Liver (tissue), 9 donors: Measurements from ENCODE around the gene KLK14. TPM values are rescaled to one million over a fixed set of nuclear protein-coding genes. Genes with fewer than 3 reads are reported as not detected.

Source experiments
- DNase-seq: peaks from one replicate; pipeline ENCODE4 v3.0.0-alpha.2; 2017; ENCODE audit warnings: low spot score
- H3K27ac ChIP-seq, 2 donors: one replicate each; pipeline ENCODE4 v1.7.0; 2013; ENCODE audit warnings: inconsistent platforms in 2 of 2, low read length in 2 of 2, control low read depth in 1 of 2, low read depth in 1 of 2, mild to moderate bottlenecking in 1 of 2
- H3K27me3 ChIP-seq, 4 donors: one replicate each; pipeline versions ENCODE4 v1.6.1 to v1.7.0; 2013; ENCODE audit warnings: low read length in 3 of 4, inconsistent platforms in 1 of 4, mild to moderate bottlenecking in 1 of 4, moderate library complexity in 1 of 4; ENCODE audit not compliant: control insufficient read depth in 4 of 4, insufficient read depth in 4 of 4
- H3K36me3 ChIP-seq, 4 donors: one replicate each; pipeline versions ENCODE4 v1.6.1 to v1.7.0; 2013; ENCODE audit warnings: low read length in 3 of 4, mild to moderate bottlenecking in 3 of 4, low read depth in 1 of 4, moderate library complexity in 1 of 4; ENCODE audit not compliant: control insufficient read depth in 4 of 4, insufficient read depth in 3 of 4
- H3K4me1 ChIP-seq, 4 donors: one replicate each; pipeline versions ENCODE4 v1.6.1 to v1.7.0; 2013; ENCODE audit warnings: low read length in 3 of 4, mild to moderate bottlenecking in 3 of 4, moderate library complexity in 1 of 4; ENCODE audit not compliant: control insufficient read depth in 4 of 4, insufficient read depth in 4 of 4
- H3K4me3 ChIP-seq, 3 donors: one replicate each; pipeline versions ENCODE4 v1.6.1 to v1.7.0; 2013; ENCODE audit warnings: low read length in 3 of 3, control low read depth in 1 of 3, low read depth in 1 of 3, mild to moderate bottlenecking in 1 of 3
- H3K9ac ChIP-seq, 2 donors: one replicate each; pipeline ENCODE4 v1.7.0; 2013; ENCODE audit warnings: low read length in 2 of 2, mild to moderate bottlenecking in 2 of 2, moderate library complexity in 2 of 2, control low read depth in 1 of 2, low read depth in 1 of 2
- H3K9me3 ChIP-seq, 4 donors: one replicate each; pipeline versions ENCODE4 v1.6.1 to v1.7.0; 2013; ENCODE audit warnings: low read length in 3 of 4; ENCODE audit not compliant: control insufficient read depth in 4 of 4
- ATF3 ChIP-seq: IDR thresholded peaks from 2 replicates; pipeline ENCODE4 v1.6.1; 2016; ENCODE audit warnings: antibody characterized with exemption
- CTCF ChIP-seq: fragments of 150-350 bp; IDR thresholded peaks from 2 replicates; pipeline ENCODE4 v1.5.1; 2017; ENCODE audit warnings: improper control_type of control experiment, low read depth, low read length; ENCODE audit not compliant: missing input control
- EGR1 ChIP-seq, 2 donors: IDR thresholded peaks; 2 replicates each; pipeline ENCODE4 v1.6.1; 2016 to 2018; ENCODE audit warnings: antibody characterized with exemption in 2 of 2, low read depth in 2 of 2
- FOXA1 ChIP-seq: IDR thresholded peaks from 2 replicates; pipeline ENCODE4 v1.6.1; 2016; ENCODE audit warnings: antibody characterized with exemption
- FOXA2 ChIP-seq: IDR thresholded peaks from 2 replicates; pipeline ENCODE4 v1.6.1; 2016; ENCODE audit warnings: antibody characterized with exemption
- GABPA ChIP-seq, 2 donors: IDR thresholded peaks in 1 of 2; conservative IDR thresholded peaks in 1 of 2; 2 replicates each; pipeline ENCODE4 v1.6.1; 2016; ENCODE audit warnings: antibody characterized with exemption in 2 of 2, mild to moderate bottlenecking in 1 of 2, moderate library complexity in 1 of 2
- HNF4A ChIP-seq, 2 donors: conservative IDR thresholded peaks; 2 replicates each; pipeline ENCODE4 v1.6.1; 2016; ENCODE audit warnings: antibody characterized with exemption in 2 of 2, mild to moderate bottlenecking in 2 of 2
- HNF4G ChIP-seq: IDR thresholded peaks from 2 replicates; pipeline ENCODE4 v1.6.1; 2016; ENCODE audit warnings: antibody characterized with exemption
- JUND ChIP-seq, 2 donors: IDR thresholded peaks; 2 replicates each; pipeline ENCODE4 v1.6.1; 2016; ENCODE audit warnings: antibody characterized with exemption in 2 of 2
- MAX ChIP-seq: IDR thresholded peaks from 2 replicates; pipeline ENCODE4 v1.6.1; 2016; ENCODE audit warnings: antibody characterized with exemption
- NR2F2 ChIP-seq: IDR thresholded peaks from 2 replicates; pipeline ENCODE4 v1.6.1; 2016; ENCODE audit warnings: antibody characterized with exemption
- RAD21 ChIP-seq, 2 donors: IDR thresholded peaks; 2 replicates each; pipeline ENCODE4 v1.6.1; 2016; ENCODE audit warnings: antibody characterized with exemption in 2 of 2, mild to moderate bottlenecking in 2 of 2
- REST ChIP-seq: IDR thresholded peaks from 2 replicates; pipeline ENCODE4 v1.6.1; 2016; ENCODE audit warnings: antibody characterized with exemption, mild to moderate bottlenecking
- RXRA ChIP-seq, 2 donors: IDR thresholded peaks; 2 replicates each; pipeline ENCODE4 v1.6.1; 2017 to 2018; ENCODE audit warnings: antibody characterized with exemption in 2 of 2, mild to moderate bottlenecking in 1 of 2
- SP1 ChIP-seq: IDR thresholded peaks from 2 replicates; pipeline ENCODE4 v1.6.1; 2018; ENCODE audit warnings: antibody characterized with exemption, mild to moderate bottlenecking
- TAF1 ChIP-seq: conservative IDR thresholded peaks from 2 replicates; pipeline ENCODE4 v1.6.1; 2016; ENCODE audit warnings: antibody characterized with exemption, mild to moderate bottlenecking
- YY1 ChIP-seq: IDR thresholded peaks from 2 replicates; pipeline ENCODE4 v1.6.1; 2016; ENCODE audit warnings: antibody characterized with exemption, mild to moderate bottlenecking
- ZBTB33 ChIP-seq: IDR thresholded peaks from 2 replicates; pipeline ENCODE4 v1.6.1; 2016; ENCODE audit warnings: antibody characterized with exemption
- WGBS: extraction: QIAGEN DNeasy Blood & Tissue Kit; methylation state at CpG from one replicate; pipeline ENCODE4 v1.1.7; 2013; 5-methylcytosine and 5-hydroxymethylcytosine counted together
- polyA plus RNA-seq, 2 donors: library from polyadenylated mRNA; stranded (reverse) in 1 of 2; unstranded in 1 of 2; fragments of 200-250 nt in 1 of 2; fragments of >200 nt in 1 of 2; fragmentation: Nextera tagmentation in 1 of 2; extraction: Ambion mirVana in 1 of 2; gene quantifications; one replicate each; pipeline versions ENCODE4 v1.2.1 to v1.2.3, GENCODE V29; 2013 to 2015
- total RNA-seq, 2 donors: library from RNA; depleted of rRNA; stranded (reverse); fragments of >200 nt; gene quantifications; one replicate each; pipeline ENCODE4 v1.2.3, GENCODE V29; 2014
- donor health status: healthy.
- donor health status: healthy.
- donor health status: healthy.
- donor health status: healthy.
- donor health status: healthy.

KLK14 gene
- total and polyA plus RNA-seq, 4 donors, result 0.06 TPM; not detected in 3

GRCh38 chr19:51091126-51091525 lies 8.4 kb upstream of the KLK14 start:
- no peak for TF ChIP-seq RAD21 (IDR thresholded peaks at IDR 0.05)
- TF ChIP-seq FOXA1, result no peak
- TF ChIP-seq SP1, result no peak
- no peak for TF ChIP-seq NR2F2
- no peak for TF ChIP-seq MAX
- TF ChIP-seq RXRA (IDR thresholded peaks at IDR 0.05), result no peak
- no peak for TF ChIP-seq CTCF
- no peak for TF ChIP-seq FOXA2
- TF ChIP-seq HNF4G, result no peak
- TF ChIP-seq ATF3, result no peak
- TF ChIP-seq ZBTB33, result no peak
- no peak for TF ChIP-seq HNF4A (conservative IDR thresholded peaks at IDR 0.05)
- no peak for TF ChIP-seq EGR1 (IDR thresholded peaks at IDR 0.05; ENCODE audit: low read depth in 2 of 2)
- no peak for TF ChIP-seq YY1
- no peak for TF ChIP-seq GABPA (IDR thresholded peaks at IDR 0.05 in 1 of 2, conservative IDR thresholded peaks at IDR 0.05 in 1 of 2)
- no peak for TF ChIP-seq REST
- TF ChIP-seq TAF1, result no peak
- TF ChIP-seq JUND (IDR thresholded peaks at IDR 0.05), result no peak
- no peaks in the 10 kb centered on the region for H3K27me3 ChIP-seq
- H3K27ac ChIP-seq, result no peak overlapping the region
- H3K36me3 ChIP-seq, result no peaks in the 10 kb centered on the region
- no peak overlapping the region for H3K9ac ChIP-seq
- no peaks in the 10 kb centered on the region for H3K4me1 ChIP-seq
- no peaks in the 10 kb centered on the region for H3K9me3 ChIP-seq
- no peak for DNase-seq
- WGBS, result 82% methylated on average over 10 of the region's 10 CpGs
- no peak overlapping the region for H3K4me3 ChIP-seq
